Epithelial cell of esophagus (primary cell): ENCODE measurements around the gene COL4A4.

ENCODE experiments used
- DNase-seq: peaks from one replicate; pipeline ENCODE4 v3.0.0; 2010; ENCODE audit warnings: low read depth
- H3K4me3 ChIP-seq: 2 replicates; pipeline ENCODE4 v1.5.1; 2011; ENCODE audit warnings: mild to moderate bottlenecking, low read length, control low read depth
- TF ChIP-seq, protein P1 (sequence below): IDR thresholded peaks from 2 replicates; pipeline ENCODE4 v1.5.1; 2011; ENCODE audit warnings: low read depth, mild to moderate bottlenecking, low read length, control low read depth, inconsistent platforms; ENCODE audit not compliant: insufficient read depth; ENCODE audit errors: missing control alignments

COL4A4 gene

DNA sequence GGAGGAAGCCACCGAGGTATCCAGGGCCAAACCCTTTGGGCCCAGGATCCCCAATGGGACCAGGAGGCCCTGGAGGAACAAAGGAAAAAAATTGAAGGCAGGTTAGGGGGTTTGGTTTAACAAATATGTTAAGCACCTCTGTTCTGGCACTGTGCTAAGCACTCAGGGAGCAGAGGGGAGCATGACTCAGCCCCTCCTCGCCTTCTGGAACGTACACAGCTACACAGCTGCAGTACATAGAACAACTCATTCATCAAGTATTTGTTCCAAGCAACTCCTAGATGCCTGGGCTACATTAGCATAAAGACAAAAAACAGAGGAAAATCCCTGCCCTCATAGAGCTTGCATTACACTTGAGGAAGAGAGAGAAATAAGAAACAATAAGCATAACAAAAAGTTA is 153.6 kb downstream of the COL4A4 start:
- TF ChIP-seq, protein P1, sequence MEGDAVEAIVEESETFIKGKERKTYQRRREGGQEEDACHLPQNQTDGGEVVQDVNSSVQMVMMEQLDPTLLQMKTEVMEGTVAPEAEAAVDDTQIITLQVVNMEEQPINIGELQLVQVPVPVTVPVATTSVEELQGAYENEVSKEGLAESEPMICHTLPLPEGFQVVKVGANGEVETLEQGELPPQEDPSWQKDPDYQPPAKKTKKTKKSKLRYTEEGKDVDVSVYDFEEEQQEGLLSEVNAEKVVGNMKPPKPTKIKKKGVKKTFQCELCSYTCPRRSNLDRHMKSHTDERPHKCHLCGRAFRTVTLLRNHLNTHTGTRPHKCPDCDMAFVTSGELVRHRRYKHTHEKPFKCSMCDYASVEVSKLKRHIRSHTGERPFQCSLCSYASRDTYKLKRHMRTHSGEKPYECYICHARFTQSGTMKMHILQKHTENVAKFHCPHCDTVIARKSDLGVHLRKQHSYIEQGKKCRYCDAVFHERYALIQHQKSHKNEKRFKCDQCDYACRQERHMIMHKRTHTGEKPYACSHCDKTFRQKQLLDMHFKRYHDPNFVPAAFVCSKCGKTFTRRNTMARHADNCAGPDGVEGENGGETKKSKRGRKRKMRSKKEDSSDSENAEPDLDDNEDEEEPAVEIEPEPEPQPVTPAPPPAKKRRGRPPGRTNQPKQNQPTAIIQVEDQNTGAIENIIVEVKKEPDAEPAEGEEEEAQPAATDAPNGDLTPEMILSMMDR = no peak
- H3K4me3 ChIP-seq = no peak overlapping the region
- peak; percentile 36 for DNase-seq

DNA sequence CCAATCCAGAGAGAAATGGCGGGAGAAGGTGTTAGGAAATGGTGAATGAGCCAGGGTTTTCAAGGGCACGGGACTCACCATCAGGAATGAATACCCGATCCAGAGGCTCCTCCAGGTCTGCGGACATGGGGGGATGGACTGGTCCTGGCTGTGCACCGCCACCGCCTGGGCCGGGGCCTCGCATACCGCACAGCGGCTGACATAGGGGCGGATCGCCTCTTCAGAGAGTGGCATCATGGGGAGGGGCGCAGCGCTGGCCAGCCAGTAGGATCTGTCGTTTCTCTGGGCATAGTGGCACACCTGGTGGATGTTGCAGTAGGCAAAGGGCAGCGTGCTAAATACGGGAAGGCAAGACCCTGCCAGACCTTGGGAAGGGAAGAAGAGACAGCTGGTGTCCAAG is 156.1 kb downstream of the COL4A4 start:
- DNase-seq = no peak
- TF ChIP-seq, protein P1 = no peak
- no peak overlapping the region for H3K4me3 ChIP-seq

DNA sequence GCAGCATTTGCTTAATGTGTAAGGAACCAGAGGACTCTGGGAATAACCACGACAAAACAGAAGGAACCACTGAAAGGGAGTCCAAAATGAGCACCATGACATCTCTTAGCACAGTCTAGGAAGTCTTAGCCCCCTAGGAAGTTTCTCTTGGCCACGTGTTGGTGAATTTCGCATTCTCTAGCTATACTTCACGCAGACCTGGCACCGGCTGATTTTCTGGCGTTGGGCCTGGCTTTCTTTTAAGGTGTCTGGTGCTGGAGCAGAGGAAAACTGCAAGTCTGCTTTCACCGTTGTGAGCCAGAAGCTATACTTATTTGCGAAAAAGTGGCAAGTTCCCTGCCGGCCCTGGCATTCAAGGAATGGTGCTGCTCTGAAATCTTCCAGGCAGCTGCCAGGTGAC is 156.9 kb downstream of the COL4A4 start:
- TF ChIP-seq, protein P1 = no peak
- DNase-seq = no peak
- no peak overlapping the region for H3K4me3 ChIP-seq

DNA sequence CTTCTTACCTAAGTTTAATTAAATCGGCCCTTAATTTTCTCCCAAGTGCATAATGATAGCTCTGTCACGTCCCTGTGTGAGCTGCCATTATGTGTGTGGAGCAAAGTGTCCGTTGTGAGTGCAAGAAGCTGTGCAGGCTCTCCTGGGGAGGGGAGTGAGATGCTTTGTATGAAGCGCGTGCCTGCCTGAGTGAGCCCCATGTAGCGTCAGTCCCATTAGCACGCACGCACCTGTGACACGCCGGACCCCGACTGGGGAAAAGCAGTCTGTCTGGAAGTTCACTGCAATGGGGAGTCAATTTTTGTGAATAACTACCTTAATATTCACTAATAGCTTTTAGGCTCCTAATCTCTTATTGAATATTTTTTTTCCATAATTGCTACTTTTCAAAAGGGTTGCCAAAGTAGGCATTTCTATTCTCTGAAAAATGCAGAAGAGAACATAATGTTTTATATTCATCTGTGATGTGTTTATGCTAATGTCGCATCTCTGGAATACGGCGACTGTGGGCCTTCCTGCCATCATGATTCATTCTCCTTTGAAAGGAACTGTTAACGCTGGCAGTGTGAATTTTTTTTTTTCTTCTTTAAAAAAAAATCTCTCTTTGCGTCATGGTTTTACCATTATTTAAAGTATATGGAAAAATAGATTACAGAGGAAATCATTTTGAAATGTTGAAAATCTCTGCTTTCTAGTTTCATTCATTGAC is 157.7 kb downstream of the COL4A4 start:
- TF ChIP-seq, protein P1 = no peak

DNA sequence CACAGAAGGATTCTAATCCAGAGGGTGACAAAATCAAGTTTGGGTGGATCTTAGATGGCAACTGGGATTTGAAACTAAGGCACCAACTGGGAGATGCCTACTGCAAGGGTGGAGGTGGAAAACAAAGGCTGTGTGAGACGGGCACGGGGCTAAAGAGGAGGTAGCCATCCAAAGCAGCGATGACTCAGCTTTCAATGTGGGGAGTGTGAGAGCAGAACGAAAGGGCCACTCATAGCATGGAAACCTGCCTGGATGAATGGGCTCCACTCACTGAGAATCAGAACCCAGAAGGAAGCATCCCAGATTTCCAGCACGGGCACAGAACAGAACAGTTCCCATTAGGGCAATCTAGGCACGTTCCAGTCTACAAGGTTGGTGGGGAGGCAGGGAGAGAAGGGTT is 159.5 kb downstream of the COL4A4 start:
- TF ChIP-seq, protein P1 = no peak
- DNase-seq = no peak
- no peak overlapping the region for H3K4me3 ChIP-seq

More for the DNA sequence above, 157.7 kb downstream of the COL4A4 start:
- no peak for DNase-seq
- no peak overlapping the region for H3K4me3 ChIP-seq

DNA sequence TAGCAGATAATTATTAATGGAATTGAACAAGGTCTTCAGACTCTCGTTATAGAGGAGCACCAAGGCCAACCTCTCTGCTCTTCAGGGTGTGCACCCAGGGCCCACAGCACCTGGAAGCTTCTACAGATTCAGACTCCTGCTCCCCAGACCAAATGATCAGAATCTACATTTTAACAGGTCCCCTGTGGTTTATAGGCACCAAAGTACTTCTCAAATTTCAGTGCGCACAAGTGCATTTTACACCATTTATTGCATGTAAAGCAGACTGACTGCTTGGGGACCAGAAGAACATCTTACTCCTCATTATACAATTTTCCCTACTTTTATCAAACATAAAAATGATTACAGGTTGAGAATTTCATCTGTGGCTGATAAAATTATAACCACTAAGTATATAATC is 163.9 kb downstream of the COL4A4 start:
- TF ChIP-seq, protein P1 = no peak
- no peak for DNase-seq
- H3K4me3 ChIP-seq = no peak overlapping the region

DNA sequence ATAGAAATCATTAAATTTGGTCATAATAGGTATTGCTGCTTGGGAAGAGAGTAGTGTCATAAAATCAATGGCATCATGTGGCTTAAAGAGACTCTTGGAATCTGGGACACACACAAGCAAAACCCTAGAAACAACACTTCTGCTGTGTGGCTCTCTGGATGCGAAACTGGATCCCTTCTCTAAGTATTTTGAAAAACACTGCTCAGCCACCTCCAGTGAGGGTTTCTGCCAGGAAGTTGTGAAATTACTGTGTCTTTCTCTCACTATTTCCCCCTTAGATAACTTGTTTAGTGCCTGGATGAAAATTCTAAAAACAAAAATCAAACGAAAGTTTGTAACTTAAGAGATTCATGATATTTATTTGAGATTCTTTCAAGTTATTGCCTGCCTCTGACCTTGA is 164.3 kb downstream of the COL4A4 start:
- no peak for DNase-seq
- TF ChIP-seq, protein P1 = no peak
- H3K4me3 ChIP-seq = no peak overlapping the region
